HG03103 (cell line): Measurements from ENCODE around the gene ERO1B.
"Not testable (repeated sequence)": the region's sequence is repeated elsewhere in the genome, so short reads cannot be mapped to it uniquely, and the experiment has no call there.

Source experiments
- ATAC-seq: cut with Tn5 transposase; IDR thresholded peaks from one replicate; pipeline ENCODE4 v1.9.1; 2021; ENCODE audit warnings: low read depth; ENCODE audit not compliant: unreplicated experiment

ERO1B gene

GRCh38 chr1:236200925-236201324, 80.8 kb downstream of the ERO1B start:
- ATAC-seq = no peak

- no peak for ATAC-seq
Measured at GRCh38 chr1:236193184-236193583, 88.6 kb downstream of the ERO1B start.

GRCh38 chr1:236188084-236188483, 93.7 kb downstream of the ERO1B start:
- not testable (repeated sequence) for ATAC-seq

- ATAC-seq = not testable (repeated sequence)
Measured at GRCh38 chr1:236186471-236186870, 95.3 kb downstream of the ERO1B start.

GRCh38 chr1:236185687-236186086, 96.1 kb downstream of the ERO1B start:
- ATAC-seq = no peak

GRCh38 chr1:236181059-236181458, 100.7 kb downstream of the ERO1B start:
- no peak for ATAC-seq

GRCh38 chr1:236179634-236180033, 102.1 kb downstream of the ERO1B start:
- no peak for ATAC-seq

GRCh38 chr1:236176337-236177336, 105.1 kb downstream of the ERO1B start:
- no peak for ATAC-seq

- ATAC-seq = peak; percentile 82
Measured at GRCh38 chr1:236175642-236176336, 106.0 kb downstream of the ERO1B start.

- no peak for ATAC-seq
Measured at GRCh38 chr1:236173174-236173767, 108.5 kb downstream of the ERO1B start.

GRCh38 chr1:236172041-236172579, 109.6 kb downstream of the ERO1B start:
- ATAC-seq = no peak

- ATAC-seq = peak; percentile 67
Measured at GRCh38 chr1:236168716-236169429, 112.9 kb downstream of the ERO1B start.

- no peak for ATAC-seq
Measured at GRCh38 chr1:236167578-236167977, 114.2 kb downstream of the ERO1B start.

GRCh38 chr1:236167154-236167553, 114.6 kb downstream of the ERO1B start:
- no peak for ATAC-seq

- ATAC-seq = no peak
Measured at GRCh38 chr1:236166041-236166440, 115.7 kb downstream of the ERO1B start.
